BE2C (cell line): ENCODE data around the gene SLC29A1.
A peak's percentile ranks its signal among the peaks of the same experiment; 100 is the strongest.

Experiments used
- DNase-seq: peaks from one replicate; pipeline ENCODE4 v3.0.0-alpha.2; 2020
- H3K27me3 ChIP-seq: fragments of 250-450 bp; sonication (Bioruptor Pico); 2 replicates; pipeline ENCODE4 v1.5.1; 2020; ENCODE audit warnings: mild to moderate bottlenecking
- H3K36me3 ChIP-seq: fragments of 250-450 bp; sonication (Bioruptor Pico); 2 replicates; pipeline ENCODE4 v1.5.1; 2020; ENCODE audit warnings: mild to moderate bottlenecking
- H3K4me1 ChIP-seq: fragments of 250-450 bp; sonication (Bioruptor Pico); 2 replicates; pipeline ENCODE4 v1.5.1; 2020
- H3K4me3 ChIP-seq: 2 replicates; pipeline ENCODE4 v1.5.1; 2011; ENCODE audit warnings: low read depth, low read length
- H3K9me3 ChIP-seq: fragments of 250-450 bp; sonication (Bioruptor Pico); 2 replicates; pipeline ENCODE4 v1.5.1; 2020
- TF ChIP-seq, protein P1 (sequence below): IDR thresholded peaks from 2 replicates; pipeline ENCODE4 v1.5.1; 2012; ENCODE audit warnings: mild to moderate bottlenecking, low read depth, low read length

Gene SLC29A1

DNA sequence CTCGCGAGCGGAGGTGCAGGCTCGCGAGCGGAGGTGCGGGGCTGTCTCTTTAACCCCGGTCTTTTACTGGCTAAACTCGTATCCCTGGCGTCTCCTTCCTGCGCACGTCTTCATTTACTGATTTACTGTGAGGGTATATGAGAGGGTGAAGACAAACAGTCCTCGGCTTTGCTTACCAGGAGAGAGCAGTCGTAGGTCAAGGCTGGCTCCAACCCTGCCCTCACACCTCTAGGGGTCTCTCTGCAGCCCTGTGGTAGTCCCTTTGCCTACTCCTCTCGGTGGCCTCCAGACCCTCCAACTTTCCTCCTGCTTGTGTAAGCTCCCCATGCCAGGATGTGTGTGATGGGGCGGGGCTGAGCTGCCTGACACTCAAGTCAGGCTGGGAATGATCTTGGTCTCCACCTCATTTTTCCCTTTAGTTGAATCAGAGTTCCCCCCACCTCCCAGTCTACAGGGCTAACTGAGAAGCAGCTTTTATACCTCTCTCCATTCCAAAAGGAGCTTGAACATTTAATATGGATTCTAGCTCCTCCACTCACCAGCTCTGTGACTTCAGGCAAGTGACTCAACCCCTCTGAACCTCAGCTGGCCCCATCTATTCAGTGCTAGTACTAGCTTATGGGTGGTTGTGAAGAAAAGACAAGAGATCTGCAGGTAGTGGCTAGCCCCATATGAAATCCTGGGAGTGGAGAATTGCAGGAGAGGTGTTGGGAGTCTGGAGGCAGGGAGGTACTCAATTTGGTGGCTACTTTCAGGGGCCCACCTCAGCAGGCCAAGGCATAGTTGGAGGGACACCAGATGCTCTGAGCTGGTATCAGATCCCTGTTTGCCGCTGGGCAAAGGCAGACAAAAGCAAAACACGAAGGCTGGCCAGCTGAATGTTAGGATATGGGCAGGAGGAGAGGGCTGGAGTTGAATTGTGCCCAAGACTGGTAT, 902 bp downstream of the SLC29A1 start:
- Histone ChIP-seq H3K36me3 (peaks cover 9% of the 10 kb centered on the region; the same call in 1 of the 2 replicates), H3K4me3 (peak overlapping the region; percentile 69), H3K4me1 (peaks cover 32% of the 10 kb centered on the region), H3K27me3 (no peaks in the 10 kb centered on the region), H3K9me3 (no peaks in the 10 kb centered on the region)
- TF ChIP-seq, protein P1, sequence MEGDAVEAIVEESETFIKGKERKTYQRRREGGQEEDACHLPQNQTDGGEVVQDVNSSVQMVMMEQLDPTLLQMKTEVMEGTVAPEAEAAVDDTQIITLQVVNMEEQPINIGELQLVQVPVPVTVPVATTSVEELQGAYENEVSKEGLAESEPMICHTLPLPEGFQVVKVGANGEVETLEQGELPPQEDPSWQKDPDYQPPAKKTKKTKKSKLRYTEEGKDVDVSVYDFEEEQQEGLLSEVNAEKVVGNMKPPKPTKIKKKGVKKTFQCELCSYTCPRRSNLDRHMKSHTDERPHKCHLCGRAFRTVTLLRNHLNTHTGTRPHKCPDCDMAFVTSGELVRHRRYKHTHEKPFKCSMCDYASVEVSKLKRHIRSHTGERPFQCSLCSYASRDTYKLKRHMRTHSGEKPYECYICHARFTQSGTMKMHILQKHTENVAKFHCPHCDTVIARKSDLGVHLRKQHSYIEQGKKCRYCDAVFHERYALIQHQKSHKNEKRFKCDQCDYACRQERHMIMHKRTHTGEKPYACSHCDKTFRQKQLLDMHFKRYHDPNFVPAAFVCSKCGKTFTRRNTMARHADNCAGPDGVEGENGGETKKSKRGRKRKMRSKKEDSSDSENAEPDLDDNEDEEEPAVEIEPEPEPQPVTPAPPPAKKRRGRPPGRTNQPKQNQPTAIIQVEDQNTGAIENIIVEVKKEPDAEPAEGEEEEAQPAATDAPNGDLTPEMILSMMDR: 0 out of 2 replicates have a peak, but pooled peaks have one; percentile 22
- peak; percentile 51 for DNase-seq

GRCh38 chr6:44224965-44225305, 1.5 kb downstream of the SLC29A1 start:
- Histone ChIP-seq H3K9me3 (no peaks in the 10 kb centered on the region), H3K4me3 (peak overlapping the region; percentile 69), H3K36me3 (peaks cover 15% of the 10 kb centered on the region), H3K27me3 (no peaks in the 10 kb centered on the region), H3K4me1 (peaks cover 32% of the 10 kb centered on the region)
- DNase-seq: no peak
- TF ChIP-seq, protein P1: no peak

DNA sequence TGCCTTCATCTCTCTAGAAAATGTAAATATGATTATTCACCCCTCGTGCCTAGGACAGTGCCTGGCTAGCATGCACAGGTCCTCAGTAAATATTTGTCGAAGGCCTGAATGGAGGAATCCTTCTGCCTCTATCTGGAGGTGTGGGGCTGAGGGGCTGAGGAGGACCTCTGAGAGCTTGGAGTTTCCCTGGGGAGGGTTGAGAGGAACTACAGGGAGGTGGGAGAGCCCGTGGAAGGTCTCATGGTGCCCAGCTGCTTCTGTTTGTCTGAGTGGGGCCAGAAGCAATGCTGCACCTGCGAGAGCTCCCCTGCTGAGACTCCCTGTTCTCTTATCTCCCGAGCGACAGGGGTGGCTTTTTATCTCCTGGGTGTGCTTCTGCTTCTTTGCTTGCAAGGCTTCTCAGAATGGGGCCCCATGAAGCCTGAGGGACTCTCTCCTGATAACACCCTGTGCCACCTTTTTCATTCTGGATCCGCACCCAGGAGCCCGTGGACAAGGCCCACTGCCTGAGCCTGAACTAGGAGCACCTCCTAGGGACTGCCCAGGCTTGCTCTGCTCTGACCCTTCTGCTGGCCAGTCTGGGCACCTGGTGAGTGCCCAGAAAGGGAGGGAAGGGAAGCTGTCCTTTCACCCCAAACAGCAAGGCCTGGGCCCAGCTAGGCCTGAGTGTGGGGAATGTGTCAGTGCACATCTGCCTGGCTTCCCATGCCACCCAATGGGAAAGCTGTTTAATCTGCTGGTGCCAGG, 2.4 kb downstream of the SLC29A1 start:
- Histone ChIP-seq H3K36me3 (peaks cover 21% of the 10 kb centered on the region), H3K9me3 (no peaks in the 10 kb centered on the region), H3K4me1 (peaks cover 32% of the 10 kb centered on the region), H3K27me3 (no peaks in the 10 kb centered on the region), H3K4me3 (peak overlapping the region; percentile 45)
- DNase-seq: no peak
- TF ChIP-seq, protein P1: no peak

GRCh38 chr6:44226368-44227147, 3.2 kb downstream of the SLC29A1 start:
- H3K27me3 ChIP-seq: no peaks in the 10 kb centered on the region
- H3K4me3 ChIP-seq: peak overlapping the region; percentile 45
- H3K4me1 ChIP-seq: peaks cover 27% of the 10 kb centered on the region
- no peaks in the 10 kb centered on the region for H3K9me3 ChIP-seq
- TF ChIP-seq, protein P1: no peak
- H3K36me3 ChIP-seq: peaks cover 28% of the 10 kb centered on the region
- DNase-seq: peak; percentile 67

DNA sequence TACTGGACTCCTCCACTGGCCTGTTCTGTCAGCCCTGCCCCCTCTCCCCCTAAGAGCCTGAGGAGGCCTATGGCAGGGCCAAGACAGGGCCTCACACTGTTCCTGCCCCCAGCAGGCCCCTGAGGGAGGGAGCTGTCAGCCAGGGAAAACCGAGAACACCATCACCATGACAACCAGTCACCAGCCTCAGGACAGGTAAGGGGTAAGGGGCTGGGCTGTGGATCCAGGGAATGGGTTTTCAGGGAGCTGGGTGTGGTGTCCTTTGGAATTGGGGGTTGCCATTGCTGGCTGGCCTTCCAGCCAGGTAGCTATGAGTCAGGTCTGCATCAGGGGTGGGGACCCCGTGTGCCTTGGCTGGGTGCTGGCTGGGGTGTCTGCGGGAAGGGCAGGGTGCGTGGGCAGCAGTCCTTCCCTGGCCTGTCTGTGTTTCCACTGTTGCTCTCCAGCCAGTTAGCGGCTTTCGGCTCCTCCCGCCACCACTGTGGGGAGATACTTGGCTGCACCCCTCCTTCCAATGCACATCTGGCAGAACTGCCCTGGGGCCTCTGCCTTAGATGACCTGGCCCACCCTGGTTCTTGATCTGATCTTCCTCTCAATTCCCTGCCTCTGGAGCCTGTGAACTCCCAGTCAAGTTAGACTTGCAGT, 3.9 kb downstream of the SLC29A1 start:
- no peak for DNase-seq
- no peaks in the 10 kb centered on the region for H3K27me3 ChIP-seq
- peak overlapping the region; percentile 45; the same call in 1 of the 2 replicates for H3K4me3 ChIP-seq
- TF ChIP-seq, protein P1: no peak; the same call in 1 of the 2 replicates
- H3K9me3 ChIP-seq: no peaks in the 10 kb centered on the region
- peaks cover 34% of the 10 kb centered on the region for H3K36me3 ChIP-seq
- H3K4me1 ChIP-seq: peaks cover 24% of the 10 kb centered on the region
